ENCODE measurements around the gene ZDHHC11B.
"Not testable (repeated sequence)": the region's sequence is repeated elsewhere in the genome, so short reads cannot be mapped to it uniquely, and the experiment has no call there.

The ZDHHC11B gene

GRCh38 chr5:766666-767431 is 17.7 kb downstream of the ZDHHC11B start:
- no peak for DNase-seq

DNA sequence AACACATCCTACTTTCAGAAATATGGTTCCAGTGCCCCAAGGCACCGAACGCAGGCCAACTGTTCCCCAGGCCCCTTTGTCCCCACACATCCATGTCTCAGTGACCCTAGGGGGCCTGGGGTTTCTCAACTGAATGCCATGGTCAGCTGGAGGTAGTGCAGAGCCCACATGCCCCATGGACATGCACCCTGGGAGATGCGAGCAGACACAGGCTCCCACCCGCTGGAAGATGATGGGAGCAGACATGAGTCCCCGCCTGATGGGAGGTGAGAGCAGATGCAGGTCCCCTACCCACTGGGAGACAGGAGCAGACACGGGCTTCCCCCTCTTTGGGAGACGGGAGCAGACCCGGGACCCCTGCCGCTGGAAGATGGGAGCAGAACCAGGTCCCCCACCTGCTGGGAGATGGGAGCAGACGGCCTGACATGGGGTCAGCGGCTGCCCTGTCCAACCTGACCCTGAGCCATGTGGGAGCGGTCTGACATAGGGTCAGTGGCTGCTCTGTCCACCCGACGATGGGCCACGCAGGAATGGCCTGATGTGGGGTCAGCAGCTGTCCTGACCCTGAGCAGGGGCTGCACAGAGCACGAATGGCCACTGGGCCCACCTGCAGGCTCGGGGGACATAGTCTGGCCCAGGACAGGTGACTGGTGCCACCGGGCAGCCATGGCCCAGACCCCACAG is 18.4 kb downstream of the ZDHHC11B start:
- no peak for DNase-seq

DNA sequence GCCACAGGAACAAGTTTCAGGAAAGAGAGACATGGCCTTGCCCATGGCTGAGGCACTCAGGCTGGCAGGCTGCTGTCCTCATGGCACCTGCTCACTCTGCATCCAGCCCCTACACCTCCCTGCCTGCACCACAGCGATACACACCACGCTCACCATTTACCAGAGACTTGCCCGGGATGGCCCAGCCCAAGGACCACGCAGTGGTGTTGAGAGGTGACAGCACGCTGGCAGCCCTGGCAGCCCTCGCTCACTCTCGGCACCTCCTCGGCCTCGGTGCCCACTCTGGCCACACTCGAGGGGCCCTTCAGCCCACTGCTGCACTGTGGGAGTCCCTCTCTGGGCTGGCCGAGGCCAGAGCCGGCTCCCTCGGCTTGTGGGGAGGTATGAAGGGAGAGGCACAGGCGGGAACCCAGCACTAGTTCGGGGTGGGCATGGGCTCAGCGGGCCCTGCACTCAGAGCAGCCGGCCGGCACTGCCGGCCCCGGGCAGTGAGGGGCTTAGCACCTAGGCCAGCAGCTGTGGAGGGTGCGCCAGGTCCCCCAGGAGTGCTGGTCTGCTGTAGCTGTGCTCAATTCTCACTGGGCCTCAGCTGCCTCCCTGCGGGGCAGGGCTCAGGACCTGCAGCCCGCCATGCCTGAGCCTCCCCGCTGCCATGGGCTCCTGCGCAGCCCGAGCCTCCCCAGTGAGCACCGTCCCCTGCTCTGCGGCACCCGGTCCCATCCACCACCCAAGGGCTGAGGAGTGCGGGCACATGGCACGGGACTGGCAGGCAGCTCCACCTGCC is 20.3 kb downstream of the ZDHHC11B start:
- no peak for DNase-seq

DNA sequence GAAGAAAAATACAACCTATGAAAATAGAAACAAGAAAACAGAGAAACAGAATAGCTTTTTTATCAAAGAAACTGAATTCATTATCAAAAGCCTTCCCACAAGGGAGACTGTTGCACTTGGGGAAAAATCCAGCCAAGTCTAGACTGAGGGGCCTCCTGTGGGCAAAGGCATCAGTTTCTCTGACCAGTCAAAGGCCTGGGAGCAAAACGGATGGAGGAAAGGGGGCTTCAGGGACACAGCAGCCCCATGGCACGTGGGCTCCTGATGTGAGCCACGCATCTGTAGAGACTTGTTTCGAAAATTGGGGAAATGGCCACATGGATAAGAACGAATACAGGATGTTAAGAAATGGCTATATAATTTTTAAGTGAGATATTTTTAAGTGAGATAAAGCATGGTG is 21.1 kb downstream of the ZDHHC11B start:
- DNase-seq = no peak

DNA sequence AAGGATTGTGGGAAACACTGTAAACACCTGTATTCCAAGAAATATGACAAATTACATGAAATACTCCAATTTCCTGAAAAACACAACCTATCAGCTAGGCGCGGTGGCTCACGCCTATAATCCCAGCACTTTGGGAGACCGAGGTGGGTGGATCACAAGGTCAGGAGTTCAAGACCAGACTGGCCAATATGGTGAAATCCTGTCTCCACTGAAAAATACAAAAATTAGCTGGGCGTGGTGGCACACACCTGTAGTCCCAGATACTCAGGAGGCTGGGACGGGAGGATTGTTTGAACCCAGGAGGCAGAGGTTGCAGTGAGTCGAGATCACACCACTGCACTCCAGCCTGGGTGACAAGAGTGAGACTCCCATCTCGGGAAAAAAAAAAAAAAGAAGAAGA is 21.5 kb downstream of the ZDHHC11B start:
- not testable (repeated sequence) for DNase-seq

GRCh38 chr5:761854-762710 is 22.4 kb downstream of the ZDHHC11B start:
- DNase-seq = no peak

DNA sequence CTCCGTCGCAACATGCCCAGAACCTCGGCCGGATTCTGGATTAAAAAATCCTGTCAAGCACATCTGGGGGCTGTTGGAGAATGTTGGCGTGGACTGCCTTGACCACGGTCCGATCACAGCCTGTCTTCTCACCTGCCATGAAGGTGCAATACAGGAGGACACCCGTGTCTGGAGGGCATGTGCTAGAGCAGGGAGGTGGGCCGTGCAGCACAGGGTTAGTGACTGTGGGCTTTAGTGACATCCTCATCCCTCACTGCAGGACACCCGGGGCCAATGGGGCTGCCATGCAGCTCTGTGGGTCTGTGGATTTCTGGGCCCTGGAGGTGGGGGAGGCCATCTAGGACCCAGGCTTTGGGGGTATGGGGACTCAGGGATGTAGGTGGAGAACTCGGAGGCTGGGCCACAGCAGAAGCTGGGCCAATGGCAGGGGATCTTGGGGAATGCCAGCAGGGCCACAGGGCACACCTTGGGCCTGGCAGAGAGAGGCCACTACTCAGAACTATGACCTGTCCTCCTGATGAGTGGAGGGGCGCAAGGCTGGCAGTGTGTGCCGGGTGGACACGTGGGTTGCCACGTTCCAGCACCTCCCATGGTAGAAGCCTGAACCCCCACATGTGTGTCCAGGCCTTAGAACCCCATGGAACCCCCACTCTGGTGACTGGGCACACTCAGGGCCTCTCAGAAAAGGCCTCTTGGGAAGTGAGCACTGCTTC is 23.3 kb downstream of the ZDHHC11B start:
- no peak for DNase-seq

DNA sequence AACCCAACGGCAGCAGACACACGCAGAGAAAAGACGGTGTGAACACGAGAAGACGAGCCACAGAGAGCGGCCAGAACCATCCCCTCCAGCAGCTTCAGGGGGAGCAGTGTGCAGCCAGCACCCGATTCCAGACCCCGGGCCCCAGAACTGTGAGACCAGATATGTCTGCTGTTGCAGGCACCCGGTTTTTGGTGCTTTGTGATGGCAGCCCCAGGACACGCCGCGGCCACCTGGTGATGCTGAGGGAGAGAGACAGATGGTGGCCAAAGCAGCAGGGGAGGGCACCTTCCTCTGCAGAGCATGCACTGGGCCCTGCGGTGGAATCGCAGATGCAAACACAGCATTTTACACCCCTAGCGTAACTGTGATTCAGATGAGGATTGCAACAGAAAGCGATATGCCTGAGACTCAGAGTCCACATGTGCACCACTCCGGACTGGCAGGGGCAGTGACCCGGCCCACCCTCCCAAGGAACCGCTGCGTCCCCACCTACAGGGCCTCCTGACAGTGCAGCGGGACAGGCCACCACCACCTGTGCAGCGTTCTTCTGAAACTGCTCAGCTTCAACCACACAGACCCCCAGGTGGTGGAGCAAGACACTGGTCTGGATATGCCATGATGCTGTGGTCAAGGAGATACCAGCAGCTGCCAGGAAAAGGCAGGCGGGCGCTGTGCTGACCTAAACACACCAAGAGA is 24.0 kb downstream of the ZDHHC11B start:
- no peak for DNase-seq

- no peak for DNase-seq
Observed at GRCh38 chr5:759781-760362, 24.7 kb downstream of the ZDHHC11B start.

DNA sequence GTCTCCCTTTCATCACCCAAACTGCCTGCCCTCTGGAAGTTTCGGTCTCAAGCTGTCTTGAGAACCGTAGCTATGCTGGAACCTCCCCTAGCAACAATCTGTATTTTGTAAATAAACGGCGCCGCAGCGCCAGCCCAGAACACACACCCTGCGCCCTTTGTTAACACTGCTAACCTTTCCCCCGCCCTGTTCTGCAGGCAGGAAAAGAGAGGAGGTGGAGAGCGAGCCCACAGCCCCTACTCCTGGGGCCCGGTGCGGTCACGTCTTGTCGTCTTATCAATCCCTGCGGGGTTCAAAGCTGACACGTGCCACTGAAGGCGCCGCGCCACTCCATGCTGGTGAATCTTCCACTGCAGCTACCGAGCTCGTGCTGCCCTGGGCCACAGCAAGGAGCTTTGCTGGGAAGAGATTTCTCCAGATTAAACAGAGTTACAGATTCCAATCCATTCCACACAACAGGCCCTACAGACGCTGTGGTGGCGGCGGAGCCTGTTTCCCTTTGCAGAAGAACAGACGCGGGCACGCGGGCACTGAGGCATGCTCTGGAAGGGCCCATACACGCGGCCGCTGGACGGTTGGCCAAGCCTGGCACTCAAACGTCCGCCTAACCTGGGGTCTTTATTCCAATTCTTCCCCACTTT is 25.3 kb downstream of the ZDHHC11B start:
- DNase-seq = no peak

DNA sequence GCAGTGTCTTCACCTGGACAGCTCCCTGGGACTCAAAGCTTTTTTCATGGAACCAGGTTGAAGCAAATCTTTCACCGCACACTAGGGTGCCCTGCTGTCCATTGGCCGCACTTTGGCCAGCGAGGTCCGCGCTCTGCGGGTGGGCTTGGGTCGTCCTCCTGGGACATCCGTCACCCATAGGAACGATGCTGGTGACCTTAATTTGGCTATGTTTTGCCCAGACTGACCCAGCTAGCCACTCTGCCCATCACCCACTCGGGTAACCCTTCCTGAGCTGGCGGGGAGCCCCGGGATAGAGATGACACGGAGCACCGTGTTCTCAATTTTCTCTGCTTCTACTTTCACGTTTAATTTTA is 25.9 kb downstream of the ZDHHC11B start:
- no peak for DNase-seq

- DNase-seq = no peak
Observed at GRCh38 chr5:757931-758697, 26.4 kb downstream of the ZDHHC11B start.

GRCh38 chr5:757346-757930 is 27.1 kb downstream of the ZDHHC11B start:
- DNase-seq = no peak

DNA sequence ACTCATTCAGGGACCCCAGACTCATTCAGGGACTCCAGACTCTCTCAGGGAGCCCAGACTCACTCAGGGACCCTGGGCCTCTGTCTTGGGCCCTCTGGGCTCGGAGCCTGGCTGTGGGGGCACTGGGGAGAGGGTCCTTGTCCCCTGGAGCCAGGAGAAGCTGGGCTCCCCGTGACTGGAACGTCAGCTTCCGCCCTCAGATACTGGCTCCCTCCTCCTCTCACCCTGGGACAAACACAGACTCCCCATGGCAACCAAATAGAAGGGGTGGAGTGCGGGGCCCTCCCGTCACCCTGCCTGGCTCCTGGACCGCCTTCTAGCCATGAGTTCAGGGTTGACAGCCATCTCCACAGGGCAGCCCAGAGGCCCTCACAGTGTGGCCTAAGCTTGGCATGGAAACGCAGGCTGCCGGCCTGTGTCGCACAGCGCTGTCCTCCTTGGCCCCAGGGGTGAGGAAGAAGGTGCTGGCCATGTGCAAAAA is 27.6 kb downstream of the ZDHHC11B start:
- no peak for DNase-seq

- DNase-seq = no peak
Observed at GRCh38 chr5:756171-756570, 28.4 kb downstream of the ZDHHC11B start.

DNA sequence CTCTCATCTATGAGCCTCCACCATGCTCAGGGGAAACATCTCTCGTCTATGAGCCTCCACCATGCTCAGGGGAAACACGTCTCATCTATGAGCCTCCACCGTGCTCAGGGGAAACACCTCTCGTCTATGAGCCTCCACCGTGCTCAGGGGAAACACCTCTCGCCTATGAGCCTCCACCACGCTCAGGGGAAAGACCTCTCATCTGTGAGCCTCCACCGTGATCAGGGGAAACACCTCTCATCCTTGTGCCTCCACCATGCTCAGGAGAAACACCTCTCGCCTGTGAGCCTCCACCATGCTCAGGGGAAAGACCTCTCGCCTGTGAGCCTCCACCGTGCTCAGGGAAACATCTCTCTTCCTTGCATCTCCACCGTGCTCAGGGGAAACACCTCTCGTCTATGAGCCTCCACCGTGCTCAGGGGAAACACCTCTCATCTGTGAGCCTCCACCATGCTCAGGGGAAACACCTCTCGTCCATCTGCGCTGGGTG is 30.3 kb downstream of the ZDHHC11B start:
- DNase-seq = not testable (repeated sequence)

DNA sequence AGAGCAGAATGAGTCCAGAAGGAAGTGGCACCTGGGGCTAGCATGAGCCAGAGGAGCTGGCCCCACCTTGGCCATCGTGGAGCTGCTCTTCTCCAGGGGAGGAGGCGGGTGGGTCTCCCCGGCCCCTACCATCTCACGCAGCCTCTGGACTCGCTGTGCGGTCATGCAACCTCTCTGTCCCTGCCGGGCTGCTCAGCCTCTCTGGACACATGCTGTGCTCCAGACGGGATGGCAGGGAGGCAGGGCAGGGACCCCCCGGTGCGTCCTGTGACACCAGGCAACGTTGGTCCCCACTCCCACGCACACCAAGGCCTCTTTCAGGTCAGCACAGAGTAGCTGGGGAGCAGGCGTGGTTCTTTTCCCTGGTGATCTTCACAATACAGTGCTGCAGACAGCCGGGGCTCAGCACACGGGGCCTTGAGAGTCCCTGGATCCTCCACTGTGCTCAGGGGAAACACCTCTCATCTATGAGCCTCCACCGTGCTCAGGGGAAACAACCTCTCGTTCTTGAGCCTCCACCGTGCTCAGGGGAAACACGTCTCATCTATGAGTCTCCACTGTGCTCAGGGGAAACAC is 30.9 kb downstream of the ZDHHC11B start:
- DNase-seq = not testable (repeated sequence)

DNA sequence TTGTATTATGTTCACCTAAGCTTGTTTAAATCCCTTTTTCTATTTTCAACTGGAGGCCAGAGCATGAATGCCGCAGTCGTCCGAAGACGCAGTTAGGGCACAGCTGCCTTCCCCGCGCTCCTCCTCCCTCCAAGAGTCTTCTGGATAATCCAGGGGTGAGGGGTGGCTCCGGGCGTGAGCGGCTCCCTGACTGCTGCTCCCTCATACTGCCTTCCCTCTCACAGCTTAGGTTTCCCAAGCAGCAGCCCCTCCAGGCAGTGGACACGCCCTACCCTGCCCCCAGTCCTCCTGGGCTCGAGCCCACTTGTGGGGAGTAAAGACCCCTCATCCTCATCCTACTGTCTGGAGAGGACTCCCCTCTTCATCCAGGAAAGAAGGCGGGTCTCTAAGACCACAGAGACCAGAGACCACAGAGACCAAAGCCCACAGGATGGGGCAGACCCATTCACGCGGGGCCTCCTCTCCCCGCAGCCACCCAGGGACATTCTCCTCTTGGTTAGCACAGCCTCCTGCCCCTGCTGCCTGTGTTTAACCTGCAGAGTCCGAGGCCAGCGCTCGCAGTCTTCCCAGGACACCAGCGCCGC is 31.9 kb downstream of the ZDHHC11B start:
- DNase-seq = not testable (repeated sequence)

All from HCEC 1CT (cell line).